Rectal smooth muscle tissue (tissue), 1 donor: ENCODE measurements around the gene DIPK1B.
A peak's percentile ranks its signal among the peaks of the same experiment; 100 is the strongest.

ENCODE experiments used
- H3K27ac ChIP-seq: one replicate; pipeline ENCODE4 v1.7.0; 2013; ENCODE audit warnings: low read depth, low read length, inconsistent platforms
- H3K27me3 ChIP-seq: one replicate; pipeline ENCODE4 v1.7.0; 2013; ENCODE audit warnings: low read length; ENCODE audit not compliant: control insufficient read depth, insufficient read depth
- H3K36me3 ChIP-seq: one replicate; pipeline ENCODE4 v1.7.0; 2013; ENCODE audit warnings: low read length; ENCODE audit not compliant: control insufficient read depth, insufficient read depth
- H3K4me1 ChIP-seq: one replicate; pipeline ENCODE4 v1.7.0; 2013; ENCODE audit warnings: low read length; ENCODE audit not compliant: control insufficient read depth, insufficient read depth
- H3K4me3 ChIP-seq: one replicate; pipeline ENCODE4 v1.7.0; 2013; ENCODE audit warnings: low read length
- H3K9ac ChIP-seq: one replicate; pipeline ENCODE4 v1.7.0; 2013; ENCODE audit warnings: low read length

The DIPK1B gene

DNA sequence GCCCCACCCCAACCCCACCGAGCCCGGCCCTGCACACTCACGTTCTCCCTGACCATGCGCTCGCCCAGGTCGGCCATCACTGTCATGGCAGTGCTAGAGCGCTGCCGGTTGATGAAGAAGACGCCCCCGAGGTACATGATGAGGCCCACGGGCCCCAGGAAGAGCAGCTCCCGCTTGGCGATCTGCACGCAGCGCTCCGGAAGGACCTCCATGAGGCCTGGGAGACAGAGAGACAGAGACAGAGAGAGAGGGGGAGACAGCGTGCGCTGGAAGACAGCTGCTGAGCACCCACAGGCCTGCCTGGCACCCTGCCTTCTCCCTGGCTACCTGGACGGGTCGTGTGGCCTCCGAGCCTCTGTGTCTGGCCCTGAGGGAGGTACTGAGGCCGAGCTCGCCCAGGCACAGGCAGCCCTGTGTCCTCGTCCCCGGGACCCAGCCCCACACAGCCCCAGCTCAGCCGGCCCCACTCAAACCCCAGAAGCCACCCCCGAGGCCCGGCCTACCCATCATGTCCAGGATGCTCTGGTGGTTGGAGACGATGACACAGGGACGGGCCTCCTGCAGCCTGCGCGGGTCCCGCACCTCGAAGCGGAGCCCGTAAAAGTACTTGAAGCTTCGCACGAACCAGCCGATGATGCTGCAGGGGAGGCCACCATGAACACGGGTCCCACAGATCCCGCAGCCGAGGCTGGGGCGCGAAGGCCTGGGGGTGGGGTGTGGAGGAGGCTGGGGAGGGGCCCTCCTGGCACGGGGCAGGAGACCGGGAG, 35.3 kb upstream of the DIPK1B start:
- Histone ChIP-seq H3K4me1 (no peaks in the 10 kb centered on the region), H3K9ac (no peak overlapping the region), H3K27ac (no peak overlapping the region), H3K4me3 (no peak overlapping the region), H3K36me3 (no peaks in the 10 kb centered on the region), H3K27me3 (no peaks in the 10 kb centered on the region)

DNA sequence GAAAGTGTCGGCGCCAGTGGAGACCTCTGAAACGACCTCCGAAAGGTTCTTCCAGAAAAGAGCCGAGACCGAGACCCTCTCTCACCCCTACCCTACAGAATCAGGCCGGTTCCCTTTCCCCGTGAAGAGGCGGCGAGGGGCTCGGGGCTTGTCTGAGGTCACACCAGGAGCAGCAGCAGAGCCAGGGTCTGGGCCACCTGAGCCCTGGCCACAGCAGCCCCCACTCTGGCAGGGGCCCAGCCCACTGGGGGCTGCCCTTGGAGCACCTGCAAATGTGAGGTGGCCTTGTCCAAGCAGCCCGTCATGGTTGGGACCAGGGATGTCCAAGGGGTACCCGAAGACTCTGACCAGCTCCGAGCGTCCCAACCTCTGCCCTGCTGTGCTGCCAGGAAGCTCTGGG, 34.3 kb upstream of the DIPK1B start:
- H3K27ac ChIP-seq = no peak overlapping the region
- H3K27me3 ChIP-seq = no peaks in the 10 kb centered on the region
- no peaks in the 10 kb centered on the region for H3K36me3 ChIP-seq
- H3K4me3 ChIP-seq = no peak overlapping the region
- H3K9ac ChIP-seq = no peak overlapping the region
- H3K4me1 ChIP-seq = no peaks in the 10 kb centered on the region

DNA sequence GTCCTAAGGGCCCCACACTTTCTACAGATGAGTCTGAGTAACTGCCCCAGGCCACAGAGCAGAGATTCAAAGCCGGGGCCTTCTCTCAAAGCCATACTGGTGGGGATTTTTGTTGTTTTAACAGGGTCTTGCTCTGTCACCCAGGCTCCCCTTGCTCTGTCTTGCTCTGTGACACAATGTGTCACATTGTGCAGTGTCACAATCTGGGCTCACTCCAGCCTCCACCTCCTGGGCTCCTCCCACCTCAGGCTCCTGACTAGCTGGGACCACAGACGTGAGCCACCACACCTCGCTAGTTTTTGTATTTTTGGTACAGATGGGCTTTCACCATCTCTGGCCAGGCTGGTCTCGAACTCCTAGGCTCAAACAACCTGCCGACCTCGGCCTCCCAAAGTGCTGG, 33.7 kb upstream of the DIPK1B start:
- no peaks in the 10 kb centered on the region for H3K4me1 ChIP-seq
- H3K36me3 ChIP-seq = no peaks in the 10 kb centered on the region
- H3K27me3 ChIP-seq = no peaks in the 10 kb centered on the region
- H3K4me3 ChIP-seq = no peak overlapping the region
- H3K9ac ChIP-seq = no peak overlapping the region
- no peak overlapping the region for H3K27ac ChIP-seq

DNA sequence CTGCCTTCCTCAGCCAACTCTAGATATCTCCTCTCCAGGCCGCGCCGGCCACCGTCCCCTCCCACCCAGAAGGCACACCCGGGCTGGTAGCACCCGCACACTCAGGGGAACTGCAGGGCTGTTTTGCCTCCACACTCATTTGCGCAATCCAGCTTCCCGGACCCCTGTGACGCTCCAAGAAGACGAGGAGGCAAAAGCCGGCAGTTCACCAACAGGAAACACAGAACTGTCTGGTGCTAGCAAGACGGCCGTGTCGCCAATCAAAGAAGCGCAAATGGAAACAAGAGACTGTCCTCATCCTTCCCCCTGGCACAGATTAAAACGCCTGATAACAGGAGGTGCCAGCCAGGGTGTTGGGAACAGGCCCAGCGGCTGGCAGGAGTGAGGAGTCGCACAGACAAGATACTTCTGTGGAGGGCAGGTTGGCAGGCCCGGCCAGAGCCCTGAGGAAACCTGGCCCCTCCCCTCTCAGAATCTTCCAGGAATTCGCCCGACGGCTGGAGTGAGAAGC, 32.9 kb upstream of the DIPK1B start:
- Histone ChIP-seq H3K4me3 (no peak overlapping the region), H3K4me1 (no peaks in the 10 kb centered on the region), H3K9ac (no peak overlapping the region), H3K27me3 (no peaks in the 10 kb centered on the region), H3K27ac (no peak overlapping the region), H3K36me3 (no peaks in the 10 kb centered on the region)

- Histone ChIP-seq H3K27ac (no peak overlapping the region), H3K36me3 (no peaks in the 10 kb centered on the region), H3K4me3 (no peak overlapping the region), H3K27me3 (no peaks in the 10 kb centered on the region), H3K4me1 (peaks cover 10% of the 10 kb centered on the region), H3K9ac (no peak overlapping the region)
These were observed 31.3 kb upstream of the DIPK1B start for GRCh38 chr9:136681029-136681428.

GRCh38 chr9:136681945-136682699, 30.2 kb upstream of the DIPK1B start:
- H3K36me3 ChIP-seq = no peaks in the 10 kb centered on the region
- peaks cover 11% of the 10 kb centered on the region for H3K4me1 ChIP-seq
- H3K27ac ChIP-seq = no peak overlapping the region
- H3K4me3 ChIP-seq = no peak overlapping the region
- no peak overlapping the region for H3K9ac ChIP-seq
- H3K27me3 ChIP-seq = no peaks in the 10 kb centered on the region

- Histone ChIP-seq H3K27ac (no peak overlapping the region), H3K4me3 (no peak overlapping the region), H3K36me3 (no peaks in the 10 kb centered on the region), H3K27me3 (no peaks in the 10 kb centered on the region), H3K9ac (no peak overlapping the region), H3K4me1 (peaks cover 11% of the 10 kb centered on the region)
These were observed 29.7 kb upstream of the DIPK1B start for GRCh38 chr9:136682710-136683109.

DNA sequence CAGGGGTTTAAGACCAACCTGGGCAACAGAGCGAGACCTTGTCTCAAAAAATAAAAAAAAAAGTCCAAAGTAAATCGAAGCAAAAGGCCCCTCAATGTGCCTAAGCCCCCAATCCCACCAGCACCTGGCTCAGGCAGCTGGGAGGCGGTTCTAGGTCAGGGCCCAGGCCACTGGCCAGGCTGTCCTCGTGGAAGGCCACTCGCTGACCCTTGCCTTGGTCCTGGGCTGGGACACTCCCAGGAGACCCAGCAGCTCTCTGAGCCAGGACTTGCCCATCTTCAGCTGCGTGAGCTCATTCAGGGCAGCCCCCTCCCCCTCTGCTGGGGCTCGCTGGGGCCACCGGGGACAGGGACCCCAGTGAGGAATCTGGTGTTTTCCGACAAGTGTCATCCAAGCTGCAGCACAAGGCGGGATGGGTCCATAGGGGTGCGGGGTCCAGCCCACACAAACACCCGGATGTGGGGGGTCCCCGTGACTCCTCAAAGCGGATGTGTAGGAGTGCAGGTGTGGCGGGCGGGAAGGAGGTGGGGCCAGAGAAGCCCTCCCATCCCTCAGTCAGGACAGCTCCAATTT, 29.1 kb upstream of the DIPK1B start:
- H3K4me1 ChIP-seq = peaks cover 11% of the 10 kb centered on the region
- H3K36me3 ChIP-seq = no peaks in the 10 kb centered on the region

GRCh38 chr9:136683755-136684154, 28.6 kb upstream of the DIPK1B start:
- no peak overlapping the region for H3K9ac ChIP-seq
- peaks cover 11% of the 10 kb centered on the region for H3K4me1 ChIP-seq
- no peak overlapping the region for H3K4me3 ChIP-seq
- no peak overlapping the region for H3K27ac ChIP-seq
- no peaks in the 10 kb centered on the region for H3K36me3 ChIP-seq
- H3K27me3 ChIP-seq = no peaks in the 10 kb centered on the region

More for the DNA sequence above, 29.1 kb upstream of the DIPK1B start:
- Histone ChIP-seq H3K27me3 (no peaks in the 10 kb centered on the region), H3K4me3 (no peak overlapping the region), H3K9ac (no peak overlapping the region), H3K27ac (no peak overlapping the region)

GRCh38 chr9:136684339-136684738, 28.0 kb upstream of the DIPK1B start:
- peaks cover 11% of the 10 kb centered on the region for H3K4me1 ChIP-seq
- no peak overlapping the region for H3K27ac ChIP-seq
- no peaks in the 10 kb centered on the region for H3K36me3 ChIP-seq
- H3K27me3 ChIP-seq = no peaks in the 10 kb centered on the region
- no peak overlapping the region for H3K4me3 ChIP-seq
- H3K9ac ChIP-seq = no peak overlapping the region

DNA sequence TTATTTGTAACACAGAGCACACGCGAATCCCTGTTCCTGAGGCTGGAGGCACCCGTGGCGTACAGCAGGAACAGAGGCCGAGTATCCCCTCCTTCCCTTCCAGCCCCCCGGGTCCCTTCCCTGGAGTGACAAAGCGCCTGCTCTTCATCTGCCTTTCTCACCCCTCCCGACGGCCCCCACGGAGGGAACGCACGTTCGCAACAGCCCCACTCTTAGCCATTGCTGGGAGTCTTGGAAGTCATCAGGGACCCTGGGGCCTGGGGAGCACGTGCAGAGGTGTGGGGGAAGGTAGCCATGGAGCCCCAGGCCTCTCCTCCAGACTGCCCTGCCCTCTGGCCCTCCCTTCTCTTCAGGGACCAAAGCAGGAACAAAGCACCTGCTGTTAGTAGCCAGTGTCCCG, 27.6 kb upstream of the DIPK1B start:
- Histone ChIP-seq H3K27ac (no peak overlapping the region), H3K9ac (no peak overlapping the region), H3K4me3 (no peak overlapping the region), H3K4me1 (peaks cover 11% of the 10 kb centered on the region), H3K27me3 (no peaks in the 10 kb centered on the region), H3K36me3 (no peaks in the 10 kb centered on the region)

DNA sequence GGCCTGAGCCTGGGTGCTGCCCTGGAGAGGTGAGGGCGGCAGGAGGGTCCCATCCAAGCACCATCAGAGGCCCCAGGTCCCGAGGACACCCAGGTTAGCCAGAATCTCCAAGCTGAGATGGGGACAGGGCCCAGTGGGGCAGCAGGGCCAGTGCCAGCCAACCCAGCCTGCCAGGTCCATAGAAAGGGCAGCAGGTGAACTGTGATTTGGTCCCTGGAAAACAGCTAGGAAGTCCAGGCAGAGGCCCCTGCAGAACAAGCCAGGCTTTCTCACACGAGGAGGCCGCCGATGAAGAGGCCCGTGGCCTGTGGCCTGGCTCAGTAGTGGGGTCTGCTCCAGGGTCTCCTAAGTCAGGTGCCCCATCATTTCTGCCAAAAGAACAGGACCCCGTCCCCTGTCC, 27.2 kb upstream of the DIPK1B start:
- Histone ChIP-seq H3K4me1 (peaks cover 11% of the 10 kb centered on the region), H3K27me3 (no peaks in the 10 kb centered on the region), H3K36me3 (no peaks in the 10 kb centered on the region), H3K9ac (no peak overlapping the region), H3K4me3 (peak overlapping the region; percentile 78), H3K27ac (no peak overlapping the region)
